HepG2 (cell line): ENCODE data around the gene ABHD17B. TPM values are rescaled to one million over a fixed set of nuclear protein-coding genes. Genes with fewer than 3 reads are reported as not detected.

ENCODE experiments used
- AFF4 ChIP-seq: sonication (generic); formaldehyde crosslinking; IDR thresholded peaks from 2 replicates; pipeline ENCODE4 v1.4.0; 2020; ENCODE audit warnings: missing genetic modification reagents
- CSRNP1 ChIP-seq: sonication (generic); formaldehyde crosslinking; IDR thresholded peaks from 2 replicates; pipeline ENCODE4 v1.8.1; 2023; ENCODE audit warnings: mild to moderate bottlenecking, missing genetic modification reagents
- KAT8 ChIP-seq: IDR thresholded peaks from 2 replicates; pipeline ENCODE4 v1.6.1; 2016; ENCODE audit warnings: missing genetic modification reagents, missing compliant biosample characterization
- MIXL1 ChIP-seq: IDR thresholded peaks from 2 replicates; pipeline ENCODE4 v1.6.1; 2016
- NCOA1 ChIP-seq: sonication (generic); formaldehyde crosslinking; IDR thresholded peaks from 2 replicates; pipeline ENCODE4 v1.9.0; 2021; ENCODE audit warnings: missing genetic modification reagents
- NPAS2 ChIP-seq: sonication (generic); formaldehyde crosslinking; IDR thresholded peaks from 2 replicates; pipeline ENCODE4 v1.8.0; 2022; ENCODE audit warnings: mild to moderate bottlenecking, missing genetic modification reagents, borderline replicate concordance
- PAX8 ChIP-seq: sonication (generic); formaldehyde crosslinking; IDR thresholded peaks from 2 replicates; pipeline ENCODE4 v1.8.0; 2022; ENCODE audit warnings: mild to moderate bottlenecking, missing genetic modification reagents, borderline replicate concordance
- REPIN1 ChIP-seq: sonication (generic); formaldehyde crosslinking; IDR thresholded peaks from 2 replicates; pipeline ENCODE4 v1.8.0; 2022; ENCODE audit warnings: missing genetic modification reagents, low read depth, mild to moderate bottlenecking, borderline replicate concordance
- SNAPC4 ChIP-seq: sonication (generic); formaldehyde crosslinking; IDR thresholded peaks from 2 replicates; pipeline ENCODE4 v1.4.0; 2020; ENCODE audit warnings: mild to moderate bottlenecking, missing genetic modification reagents
- SP1 ChIP-seq, 2 experiments: fragments of 450-650 bp in 1 of 2; sonication (generic) in 1 of 2; formaldehyde crosslinking in 1 of 2; IDR thresholded peaks; 2 replicates each; pipeline versions ENCODE4 v1.4.0 to v1.6.1; 2016 to 2020; ENCODE audit warnings: missing genetic modification reagents in 1 of 2
- ZBTB25 ChIP-seq: IDR thresholded peaks from 2 replicates; pipeline ENCODE4 v1.6.1; 2018; ENCODE audit warnings: missing genetic modification reagents
- ZFY ChIP-seq: sonication (generic); formaldehyde crosslinking; IDR thresholded peaks from 2 replicates; pipeline ENCODE4 v1.4.0; 2020; ENCODE audit warnings: missing genetic modification reagents
- ZNF512 ChIP-seq: sonication (generic); formaldehyde crosslinking; IDR thresholded peaks from 2 replicates; pipeline ENCODE4 v1.4.0; 2020; ENCODE audit warnings: mild to moderate bottlenecking, missing genetic modification reagents
- ZNF660 ChIP-seq: sonication (generic); formaldehyde crosslinking; IDR thresholded peaks from 2 replicates; pipeline ENCODE4 v1.5.1; 2020; ENCODE audit warnings: mild to moderate bottlenecking, low read depth, missing genetic modification reagents, borderline replicate concordance
- polyA plus RNA-seq, 8 experiments: library from polyadenylated mRNA; depleted of rRNA in 3 of 8; stranded (reverse) in 7 of 8; unstranded in 1 of 8; fragments of >200 nt; fragmentation: Illumina TruSeq in 4 of 8; extraction: Trizol in 4 of 8; gene quantifications; 2 replicates each; pipeline versions ENCODE4 v1.2.1 to v1.2.3, GENCODE V29; 2011 to 2016; ENCODE audit warnings: low read depth in 4 of 8, missing spikeins in 1 of 8, mixed read lengths in 1 of 8; ENCODE audit not compliant: insufficient read depth in 1 of 8
- total RNA-seq, 5 experiments: library from RNA; depleted of rRNA; stranded (reverse); fragments of >200 nt; fragmentation: Illumina TruSeq; extraction: Trizol; gene quantifications; 2 replicates each; pipeline ENCODE4 v1.2.3, GENCODE V29; 2016; ENCODE audit warnings: low read depth in 1 of 5

The ABHD17B gene
- total and polyA plus RNA-seq, 2 of the 13 experiments (the other 11 are each of a cell fraction or from before 2014, with no cell fraction given), result 11.3 to 22.0 TPM

GRCh38 chr9:71911061-71911907 lies at the start of gene ABHD17B, which contains the start of gene C9orf85 (continued):
- TF ChIP-seq SNAPC4 (CRISPR knock-in tag), result no peak
- TF ChIP-seq KAT8 (CRISPR knock-in tag), result peak; percentile 95
- peak; percentile 89 for TF ChIP-seq ZFY
- TF ChIP-seq MIXL1, result peak; percentile 45
- TF ChIP-seq ZNF512 (CRISPR knock-in tag), result no peak
- TF ChIP-seq PAX8 (CRISPR knock-in tag), result no peak
- no peak; the same call in 1 of the 2 replicates for TF ChIP-seq CSRNP1 (CRISPR knock-in tag)
- peak; percentile 61 for TF ChIP-seq REPIN1 (CRISPR knock-in tag)
- peak; percentile 99 for TF ChIP-seq ZBTB25 (CRISPR knock-in tag)
- peak; percentile 91 for TF ChIP-seq AFF4 (CRISPR knock-in tag)
- no peak for TF ChIP-seq SP1 (IDR thresholded peaks at IDR 0.05)
- TF ChIP-seq SP1 (CRISPR knock-in tag; IDR thresholded peaks at IDR 0.05), result peak; percentile 64
- no peak for TF ChIP-seq ZNF660
- no peak; the same call in 1 of the 2 replicates for TF ChIP-seq NCOA1 (CRISPR knock-in tag)
- no peak for TF ChIP-seq NPAS2 (CRISPR knock-in tag)
